HG03175 (cell line): Measurements from ENCODE around the gene DUS2.
"Not testable (repeated sequence)": the region's sequence is repeated elsewhere in the genome, so short reads cannot be mapped to it uniquely, and the experiment has no call there.

Experiments
- ATAC-seq: cut with Tn5 transposase; IDR thresholded peaks from one replicate; pipeline ENCODE4 v1.9.1; 2021; ENCODE audit warnings: mild to moderate bottlenecking, moderate library complexity; ENCODE audit not compliant: unreplicated experiment

The DUS2 gene

GRCh38 chr16:68022728-68023537 is at the start of gene DUS2, which contains the start of gene DDX28:
Gene DUS2 (plus strand): TSS chr16:68023284. CDS start chr16:68038024, 14,740 bp downstream.
Gene DDX28 (minus strand): TSS chr16:68023232. CDS start chr16:68023202, 30 bp downstream.
- peak; percentile 87 for ATAC-seq

- no peak for ATAC-seq
Observed at GRCh38 chr16:67975321-67976105, 47.6 kb upstream of the DUS2 start.

DNA sequence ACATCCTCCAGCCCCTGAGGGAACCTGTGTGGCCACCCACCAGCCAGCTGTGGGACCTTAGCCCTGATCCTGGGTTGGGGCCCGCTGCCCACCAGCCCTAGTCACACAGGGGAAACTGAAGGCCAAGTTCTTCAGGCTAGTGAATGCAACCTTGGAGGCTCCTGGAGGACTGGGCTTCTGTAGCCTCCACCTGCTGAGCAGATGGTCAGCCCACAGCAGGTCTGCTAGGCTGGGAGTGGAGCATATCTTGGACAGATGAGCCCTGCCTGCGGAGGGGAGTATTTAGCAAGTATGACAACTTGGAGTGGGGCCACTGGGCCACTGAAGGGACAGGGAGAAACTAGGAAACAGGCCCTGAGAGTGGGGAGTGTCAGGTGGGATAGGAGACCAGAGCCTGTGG is 46.9 kb upstream of the DUS2 start:
- no peak for ATAC-seq

DNA sequence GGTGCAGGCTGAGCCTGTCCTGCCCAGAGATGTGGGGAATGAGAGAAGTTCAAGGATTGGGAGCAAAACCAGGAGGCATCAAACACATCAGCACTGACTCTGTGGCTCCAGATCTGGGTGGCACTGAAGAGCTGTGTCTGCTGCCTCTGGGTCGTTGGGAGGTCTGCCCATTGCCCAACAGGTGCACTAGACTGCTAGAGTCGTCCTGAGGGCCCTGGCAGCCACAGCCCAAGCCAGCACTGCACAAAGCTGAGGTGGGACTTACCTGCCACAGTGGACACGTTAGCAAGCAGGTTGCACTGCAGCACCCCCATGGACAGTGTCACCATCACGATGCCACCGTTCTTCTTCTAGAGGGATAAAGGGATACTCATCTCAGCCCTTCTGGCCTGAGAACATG is 46.1 kb upstream of the DUS2 start:
- ATAC-seq: no peak

GRCh38 chr16:67977469-67978227 is 45.4 kb upstream of the DUS2 start:
- ATAC-seq: no peak

DNA sequence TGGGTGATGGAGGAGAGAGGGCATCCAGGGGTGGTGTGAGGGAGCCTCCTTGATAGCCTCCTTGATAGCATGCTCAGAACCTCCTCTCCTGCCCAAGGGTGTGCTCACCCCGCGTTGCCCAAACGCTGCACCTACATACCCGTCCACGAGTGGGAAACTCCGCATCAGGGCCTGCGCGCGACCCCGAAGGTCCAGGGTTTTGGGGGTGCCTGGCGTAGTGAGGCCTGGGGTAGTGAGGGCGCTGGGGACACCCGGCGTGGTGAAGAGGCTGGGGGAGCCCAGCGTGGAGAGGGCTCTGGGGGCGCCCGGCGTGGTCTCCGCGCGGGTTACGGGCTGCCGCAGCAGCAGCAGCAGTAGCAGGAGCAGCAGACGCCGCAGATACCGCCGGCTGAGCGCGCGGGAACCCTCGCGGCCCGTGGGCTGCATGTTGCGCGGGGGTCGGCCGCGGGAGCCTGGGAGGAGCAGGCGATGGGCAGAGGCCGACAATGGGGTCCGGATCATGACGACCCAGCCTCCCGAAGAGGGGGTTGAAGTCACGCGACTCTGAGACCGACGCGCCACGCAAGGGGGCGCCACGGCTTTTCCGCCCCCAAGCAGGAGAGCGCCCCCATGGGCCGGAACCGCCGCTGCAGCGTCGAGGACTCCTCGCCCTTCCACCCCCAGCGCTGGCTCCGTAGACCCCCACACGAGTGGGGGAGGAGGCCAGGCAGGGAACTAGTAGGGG is 43.0 kb upstream of the DUS2 start, which contains the start of gene DPEP3:
TSS of gene DPEP3 (minus strand) at position 545 of the 724 bp plus-strand sequence. CDS start at position 426, 119 bp downstream.
- no peak for ATAC-seq

DNA sequence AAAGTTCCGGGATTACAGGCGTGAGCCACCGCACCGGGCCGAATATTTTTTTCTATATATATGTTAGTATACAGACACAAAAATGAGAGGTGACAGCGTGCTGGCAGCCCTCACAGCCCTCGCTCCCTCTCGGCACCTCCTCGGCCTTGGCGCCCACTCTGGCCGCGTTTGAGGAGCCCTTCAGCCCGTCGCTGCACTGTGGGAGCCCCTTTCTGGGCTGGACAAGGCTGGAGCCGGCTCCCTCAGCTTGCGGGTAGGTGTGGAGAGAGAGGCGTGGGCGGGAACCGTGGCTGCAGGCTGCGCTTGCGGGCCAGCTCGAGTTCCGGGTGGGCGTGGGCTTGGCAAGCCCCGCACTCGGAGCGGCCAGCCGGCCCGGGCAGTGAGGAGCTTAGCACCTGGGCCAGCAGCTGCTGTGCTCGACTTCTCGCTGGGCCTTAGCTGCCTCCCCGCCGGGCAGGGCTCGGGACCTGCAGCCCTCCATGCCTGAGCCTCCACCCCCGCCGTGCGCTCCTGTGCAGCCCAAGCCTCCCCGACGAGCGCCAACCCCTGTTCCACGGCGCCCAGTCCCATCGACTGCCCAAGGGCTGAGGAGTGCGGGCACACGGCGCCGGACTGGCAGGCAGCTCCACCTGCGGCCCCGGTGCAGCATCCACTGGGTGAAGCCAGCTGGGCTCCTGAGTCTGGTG is 40.9 kb upstream of the DUS2 start:
- no peak for ATAC-seq

DNA sequence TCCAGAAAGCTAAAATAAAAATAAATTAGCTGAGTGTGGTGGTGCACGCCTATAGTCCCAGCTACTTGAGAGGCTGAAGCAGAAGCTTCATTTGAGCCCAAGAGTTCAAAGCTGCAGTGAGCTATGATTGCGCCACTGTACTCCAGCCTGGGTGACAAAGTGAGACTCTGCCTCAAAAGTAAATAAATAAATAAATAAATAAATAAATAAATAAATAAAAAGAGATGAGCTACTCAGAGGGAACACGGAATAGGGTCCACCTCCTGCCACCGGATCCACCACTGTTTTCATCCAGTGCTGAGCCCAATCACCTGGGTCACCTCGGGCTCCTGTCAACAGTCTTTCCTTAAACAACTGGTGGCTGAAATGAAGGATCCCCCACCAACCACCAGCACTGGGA is 36.1 kb upstream of the DUS2 start:
- no peak for ATAC-seq

DNA sequence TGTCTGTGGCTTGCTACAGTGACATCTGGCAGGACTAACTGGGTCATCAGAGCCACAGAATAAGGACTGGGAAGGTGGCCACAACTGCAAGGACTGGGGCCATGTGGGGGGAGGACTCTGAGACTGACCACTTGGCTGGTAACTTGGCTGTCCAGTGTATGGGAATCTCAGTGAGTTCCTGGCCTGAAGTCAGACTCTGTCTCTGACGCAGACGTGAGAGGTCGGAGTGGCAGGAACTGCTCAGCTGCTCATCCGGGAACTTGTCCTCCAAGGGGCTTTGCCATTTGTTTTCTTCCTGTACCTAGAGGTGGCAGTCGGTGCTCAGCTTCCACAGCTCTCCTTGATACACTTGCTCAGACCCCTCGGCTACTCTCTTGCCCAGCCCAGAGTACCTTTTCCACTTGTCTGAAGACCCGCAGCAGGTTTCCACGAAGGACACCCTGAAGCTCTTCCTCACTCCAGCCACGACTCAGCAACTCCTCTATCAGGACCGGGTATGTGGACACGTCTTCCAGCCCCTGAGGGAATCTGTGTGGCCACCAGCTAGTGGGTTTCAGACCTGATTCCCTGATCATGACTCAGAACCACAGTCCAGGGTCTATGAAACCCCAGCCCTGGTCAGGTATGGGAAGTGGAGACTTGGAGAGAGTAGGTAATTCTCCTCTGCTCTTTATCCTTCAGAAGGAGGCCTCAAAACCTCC is 35.5 kb upstream of the DUS2 start:
- ATAC-seq: no peak

- ATAC-seq: no peak
Observed at GRCh38 chr16:67988675-67989074, 34.4 kb upstream of the DUS2 start.

DNA sequence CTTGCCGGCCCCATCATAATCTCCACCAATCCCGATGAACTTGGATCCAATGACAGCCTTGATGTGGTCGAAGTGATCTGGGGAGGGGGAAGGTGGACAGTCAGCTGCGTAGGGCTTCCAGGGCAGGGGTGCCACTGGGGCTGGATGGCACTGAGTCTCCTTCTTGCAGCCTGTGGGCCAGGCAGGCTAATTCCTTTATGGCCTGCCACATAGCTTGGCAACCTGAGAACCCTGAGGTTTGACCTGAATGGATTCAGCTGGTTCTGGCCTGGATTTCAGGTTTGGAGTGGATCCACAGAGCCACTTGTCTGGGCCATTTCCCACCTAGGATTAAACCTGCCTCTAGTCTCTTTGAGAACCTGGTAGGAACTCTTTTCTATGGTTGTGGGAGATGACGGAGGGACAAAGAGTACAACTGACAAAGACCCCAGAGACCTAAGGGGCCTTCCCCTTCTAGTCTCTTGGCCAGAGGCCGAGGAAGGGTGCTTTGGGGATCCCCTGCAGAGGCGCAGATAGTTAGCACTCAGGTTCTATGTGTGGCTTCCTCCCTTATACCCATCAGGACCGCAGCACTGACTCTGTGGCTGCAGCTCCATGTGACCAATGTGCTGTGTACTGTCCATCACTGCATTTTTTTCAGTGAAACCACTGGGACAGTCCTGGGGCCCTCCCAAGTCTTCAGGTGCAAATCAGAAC is 33.6 kb upstream of the DUS2 start:
- ATAC-seq: no peak

DNA sequence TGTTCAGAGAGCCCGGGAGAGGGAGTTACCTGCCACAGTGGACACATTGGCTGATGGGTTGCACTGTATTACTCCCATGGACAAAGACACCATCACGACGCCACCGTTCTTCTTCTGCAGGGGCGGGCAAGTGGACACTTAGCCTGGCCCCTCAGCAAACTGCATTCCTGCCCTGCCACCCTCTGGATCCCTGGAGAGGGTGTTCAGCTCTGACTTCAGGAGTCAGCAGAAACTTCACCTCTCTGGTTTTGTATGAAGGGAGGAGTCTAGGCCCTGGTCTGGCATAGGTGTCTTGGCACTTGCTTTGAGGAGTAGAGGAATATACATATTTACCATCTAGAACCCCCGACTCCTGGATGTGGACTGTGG is 33.1 kb upstream of the DUS2 start:
- no peak for ATAC-seq

DNA sequence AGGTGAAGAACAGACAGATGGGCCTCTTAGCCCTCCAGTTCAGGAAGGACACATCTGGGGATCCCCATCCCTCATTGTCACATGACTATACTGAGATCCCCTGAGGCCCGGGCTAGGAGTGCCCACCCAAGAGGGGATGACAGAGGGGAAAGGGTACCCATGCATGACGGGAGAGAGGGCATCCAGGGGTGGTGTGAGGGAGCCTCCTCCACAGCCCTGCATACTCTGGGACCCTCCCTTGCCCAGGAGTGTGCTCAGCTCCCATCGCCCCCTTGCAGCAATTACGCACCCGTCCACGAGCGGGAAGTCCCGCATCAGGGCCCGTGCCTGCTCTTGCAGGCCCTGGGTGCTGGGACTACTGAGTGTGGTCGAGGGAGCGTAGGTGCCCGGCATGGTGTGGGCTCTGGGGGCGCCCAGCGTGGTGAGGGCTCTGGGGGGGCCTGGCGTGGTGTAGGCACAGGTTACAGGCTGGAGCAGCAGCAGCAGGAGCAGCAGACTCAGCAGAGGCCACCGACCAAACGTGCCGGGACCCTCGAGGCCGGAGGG is 30.4 kb upstream of the DUS2 start:
- ATAC-seq: no peak

DNA sequence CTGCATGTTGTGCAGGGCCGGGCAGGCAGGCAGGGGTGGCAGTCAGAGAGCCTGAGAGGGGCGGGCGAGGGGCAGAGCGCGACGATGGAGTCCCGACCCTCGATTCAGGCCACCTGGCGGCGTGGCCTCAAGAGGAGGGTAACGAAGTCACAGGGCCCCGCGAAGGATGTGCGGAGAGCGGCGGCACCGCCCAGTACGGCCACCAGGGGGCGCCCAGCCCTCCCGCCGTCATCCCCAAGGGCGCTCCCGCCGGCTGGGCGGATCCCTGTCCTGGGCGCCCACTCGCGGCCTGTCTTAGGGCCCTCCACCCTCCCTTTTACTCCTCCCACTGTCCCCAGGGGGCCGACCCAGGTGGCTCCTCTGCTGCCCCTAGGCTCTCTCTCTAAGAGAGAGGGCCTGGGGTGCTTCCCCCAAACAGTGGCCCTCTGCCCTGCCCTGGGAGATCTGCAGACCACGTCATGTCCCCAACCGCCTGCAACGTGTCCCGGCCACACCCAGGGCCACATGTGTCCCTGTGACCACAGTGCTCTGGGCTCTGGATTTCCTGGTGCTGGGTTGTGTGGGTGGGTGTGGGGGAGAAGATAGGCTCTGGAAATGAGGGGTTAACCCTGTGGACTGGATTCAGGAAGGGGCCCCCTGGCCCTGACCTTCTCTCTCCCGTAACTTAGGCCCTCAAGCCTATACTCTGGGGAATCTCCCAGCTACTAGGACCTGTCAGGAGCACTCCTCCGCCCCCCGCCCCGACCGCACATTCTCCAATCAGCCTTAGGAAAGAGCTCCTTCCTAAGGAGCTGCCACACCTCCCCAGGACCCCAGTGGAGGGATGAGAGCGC is 29.7 kb upstream of the DUS2 start:
- peak; percentile 72 for ATAC-seq

GRCh38 chr16:67994040-67994408 is 29.1 kb upstream of the DUS2 start:
- ATAC-seq: not testable (repeated sequence)

DNA sequence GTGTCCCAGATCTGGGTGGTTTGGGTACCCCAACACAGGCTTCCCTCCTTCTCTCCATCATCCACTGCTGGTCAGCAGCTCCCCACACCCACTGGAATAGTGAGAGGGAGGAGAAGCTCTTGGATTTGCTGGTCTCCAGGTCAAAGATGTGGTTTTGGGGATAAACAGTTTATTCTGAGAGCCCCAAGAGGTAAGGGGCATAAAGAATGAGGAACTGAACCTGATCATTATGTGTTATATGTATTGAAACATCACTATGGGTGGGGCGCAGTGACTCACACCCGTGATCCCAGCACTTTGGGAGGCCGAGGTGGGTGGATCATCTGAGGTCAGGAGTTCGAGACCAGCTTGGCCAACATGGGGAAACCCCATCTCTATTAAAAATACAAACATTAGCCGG is 27.7 kb upstream of the DUS2 start:
- no peak for ATAC-seq

- ATAC-seq: no peak
Observed at GRCh38 chr16:67996666-67997065, 26.4 kb upstream of the DUS2 start.
